CD1c-positive myeloid dendritic cell (primary cell): ENCODE results near the gene ZNF618.

Experiments used
- DNase-seq: peaks from one replicate; pipeline ENCODE4 v3.0.0-alpha.2; 2016; ENCODE audit errors: extremely low spot score

Gene ZNF618

GRCh38 chr9:114021578-114021977, 145.5 kb downstream of the ZNF618 start:
- peak; percentile 20 for DNase-seq

GRCh38 chr9:114023961-114024360, 147.9 kb downstream of the ZNF618 start:
- no peak for DNase-seq

GRCh38 chr9:114025196-114025753, 149.2 kb downstream of the ZNF618 start:
- no peak for DNase-seq

GRCh38 chr9:114025760-114026159, 149.7 kb downstream of the ZNF618 start:
- DNase-seq, result no peak

GRCh38 chr9:114026335-114026734, 150.2 kb downstream of the ZNF618 start:
- DNase-seq, result no peak

GRCh38 chr9:114027159-114027862, 151.2 kb downstream of the ZNF618 start:
- no peak for DNase-seq

GRCh38 chr9:114027863-114028465, 151.9 kb downstream of the ZNF618 start:
- no peak for DNase-seq

- DNase-seq, result no peak
Observed at GRCh38 chr9:114028646-114029045, 152.5 kb downstream of the ZNF618 start.

- no peak for DNase-seq
Observed at GRCh38 chr9:114029311-114030170, 153.4 kb downstream of the ZNF618 start.

- no peak for DNase-seq
Observed at GRCh38 chr9:114030364-114030763, 154.3 kb downstream of the ZNF618 start.

- DNase-seq, result no peak
Observed at GRCh38 chr9:114031037-114031630, 155.0 kb downstream of the ZNF618 start.

- DNase-seq, result no peak
Observed at GRCh38 chr9:114031948-114032840, 156.1 kb downstream of the ZNF618 start.

- DNase-seq, result no peak
Observed at GRCh38 chr9:114033397-114034103, 157.4 kb downstream of the ZNF618 start.

- no peak for DNase-seq
Observed at GRCh38 chr9:114034196-114034595, 158.1 kb downstream of the ZNF618 start.

GRCh38 chr9:114034661-114035062, 158.6 kb downstream of the ZNF618 start:
- no peak for DNase-seq

- DNase-seq, result no peak
Observed at GRCh38 chr9:114035221-114035844, 159.2 kb downstream of the ZNF618 start.

- DNase-seq, result no peak
Observed at GRCh38 chr9:114035845-114036801, 160.0 kb downstream of the ZNF618 start.

- no peak for DNase-seq
Observed at GRCh38 chr9:114037249-114037648, 161.1 kb downstream of the ZNF618 start.
